ENCODE measurements around the gene RPS6KA2. TPM values are rescaled to one million over a fixed set of nuclear protein-coding genes. Genes with fewer than 3 reads are reported as not detected.

The RPS6KA2 gene
- total RNA-seq, 1 donor from 2014 or later = 12.3 TPM

- no peak for TF ChIP-seq CTCF (IDR thresholded peaks at IDR 0.05; ENCODE audit: unreplicated experiment)
- H3K27me3 Mint-ChIP-seq (ENCODE audit: low read depth) = peaks cover 19% of the 10 kb centered on the region
- no peak overlapping the region for H3K4me3 Mint-ChIP-seq
- no peaks in the 10 kb centered on the region for H3K9me3 Mint-ChIP-seq
- no peak overlapping the region for H3K27ac Mint-ChIP-seq
- H3K36me3 Mint-ChIP-seq = no peaks in the 10 kb centered on the region
- peaks cover 15% of the 10 kb centered on the region for H3K4me1 Mint-ChIP-seq
- DNase-seq (ENCODE audit: low spot score in 2 of 2, unreplicated experiment in 2 of 2) = no peak
Measured at GRCh38 chr6:166672146-166672545, 45.1 kb upstream of the RPS6KA2 start.

DNA sequence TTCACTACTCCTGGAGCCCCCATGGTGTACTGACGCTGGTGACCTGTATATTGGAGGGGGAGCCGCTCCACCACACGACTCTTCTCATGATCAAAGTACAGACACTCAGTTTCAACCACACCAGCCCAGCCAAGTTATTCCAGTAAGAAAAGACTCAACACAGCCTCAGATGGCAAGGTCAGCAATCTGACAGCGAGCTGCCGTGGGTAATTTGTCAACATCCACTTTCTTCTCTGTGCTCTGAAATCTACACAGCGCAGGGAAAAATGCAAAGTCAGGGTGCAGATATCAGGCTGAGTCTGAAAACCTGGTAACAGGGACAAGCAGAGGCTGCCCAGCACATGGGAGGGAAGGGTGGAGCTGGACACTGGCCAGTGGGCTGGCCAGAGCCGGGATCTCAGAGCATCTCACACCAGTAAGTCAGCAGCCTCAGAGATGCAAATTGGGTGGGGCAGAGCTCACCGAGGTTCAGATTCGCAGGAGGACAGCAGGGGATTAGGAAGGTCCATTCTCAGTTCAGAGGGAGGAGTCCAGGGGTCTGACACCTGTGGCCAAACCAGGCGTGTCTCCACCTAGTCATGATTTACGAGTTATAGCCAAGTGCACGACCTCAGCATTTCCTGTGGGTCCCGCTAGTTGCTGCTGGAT is 44.5 kb upstream of the RPS6KA2 start:
- Mint-ChIP-seq H3K4me1 (peaks cover 15% of the 10 kb centered on the region), H3K4me3 (no peak overlapping the region), H3K9me3 (no peaks in the 10 kb centered on the region), H3K36me3 (no peaks in the 10 kb centered on the region), H3K27ac (no peak overlapping the region), H3K27me3 (ENCODE audit: low read depth) (peaks cover 23% of the 10 kb centered on the region)
- TF ChIP-seq CTCF (IDR thresholded peaks at IDR 0.05; ENCODE audit: unreplicated experiment) = no peak
- no peak for DNase-seq (ENCODE audit: low spot score in 2 of 2, unreplicated experiment in 2 of 2)

DNA sequence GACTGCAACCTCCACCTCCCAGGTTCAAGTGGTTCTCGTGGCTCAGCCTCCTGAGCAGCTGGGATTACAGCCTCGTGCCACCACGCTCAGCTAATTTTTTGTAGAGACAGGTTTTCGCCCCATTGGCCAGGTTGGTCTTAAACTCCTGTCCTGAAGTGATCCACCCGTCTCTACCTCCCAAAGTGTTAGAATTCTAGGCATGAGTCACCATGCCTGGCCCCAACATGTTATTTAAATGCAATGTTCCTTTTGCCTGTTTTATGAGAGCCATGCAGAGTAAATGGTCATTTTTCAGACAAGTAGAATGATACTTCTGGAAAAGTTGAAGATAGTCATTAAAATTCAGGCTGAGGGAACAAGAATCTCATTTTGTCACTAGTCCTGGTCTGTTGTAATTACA is 43.8 kb upstream of the RPS6KA2 start:
- H3K36me3 Mint-ChIP-seq = no peaks in the 10 kb centered on the region
- TF ChIP-seq CTCF (IDR thresholded peaks at IDR 0.05; ENCODE audit: unreplicated experiment) = no peak
- no peak for DNase-seq (ENCODE audit: low spot score in 2 of 2, unreplicated experiment in 2 of 2)
- H3K4me1 Mint-ChIP-seq = peaks cover 15% of the 10 kb centered on the region
- H3K27me3 Mint-ChIP-seq (ENCODE audit: low read depth) = peaks cover 24% of the 10 kb centered on the region
- no peak overlapping the region for H3K27ac Mint-ChIP-seq
- no peaks in the 10 kb centered on the region for H3K9me3 Mint-ChIP-seq
- H3K4me3 Mint-ChIP-seq = no peak overlapping the region

DNA sequence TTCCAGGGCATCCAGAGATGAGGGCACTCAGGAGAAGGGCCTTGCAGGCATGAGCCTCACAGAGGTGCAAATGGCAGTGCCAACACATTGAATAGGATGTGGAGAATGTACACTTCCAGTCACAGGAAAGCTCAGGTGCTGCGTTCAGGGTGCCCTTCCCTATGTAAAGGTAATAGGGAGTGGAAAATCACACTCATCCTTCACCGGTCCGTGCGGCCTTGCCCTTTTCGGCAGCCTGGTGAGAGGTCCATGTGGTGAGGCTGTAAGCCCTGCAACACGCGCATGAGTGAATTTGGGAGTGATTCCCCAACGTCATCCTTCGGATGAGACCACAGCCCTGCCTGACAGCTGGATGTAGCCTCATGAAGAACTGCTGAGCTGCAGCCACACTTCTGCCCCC is 43.0 kb upstream of the RPS6KA2 start:
- H3K4me3 Mint-ChIP-seq = no peak overlapping the region

DNA sequence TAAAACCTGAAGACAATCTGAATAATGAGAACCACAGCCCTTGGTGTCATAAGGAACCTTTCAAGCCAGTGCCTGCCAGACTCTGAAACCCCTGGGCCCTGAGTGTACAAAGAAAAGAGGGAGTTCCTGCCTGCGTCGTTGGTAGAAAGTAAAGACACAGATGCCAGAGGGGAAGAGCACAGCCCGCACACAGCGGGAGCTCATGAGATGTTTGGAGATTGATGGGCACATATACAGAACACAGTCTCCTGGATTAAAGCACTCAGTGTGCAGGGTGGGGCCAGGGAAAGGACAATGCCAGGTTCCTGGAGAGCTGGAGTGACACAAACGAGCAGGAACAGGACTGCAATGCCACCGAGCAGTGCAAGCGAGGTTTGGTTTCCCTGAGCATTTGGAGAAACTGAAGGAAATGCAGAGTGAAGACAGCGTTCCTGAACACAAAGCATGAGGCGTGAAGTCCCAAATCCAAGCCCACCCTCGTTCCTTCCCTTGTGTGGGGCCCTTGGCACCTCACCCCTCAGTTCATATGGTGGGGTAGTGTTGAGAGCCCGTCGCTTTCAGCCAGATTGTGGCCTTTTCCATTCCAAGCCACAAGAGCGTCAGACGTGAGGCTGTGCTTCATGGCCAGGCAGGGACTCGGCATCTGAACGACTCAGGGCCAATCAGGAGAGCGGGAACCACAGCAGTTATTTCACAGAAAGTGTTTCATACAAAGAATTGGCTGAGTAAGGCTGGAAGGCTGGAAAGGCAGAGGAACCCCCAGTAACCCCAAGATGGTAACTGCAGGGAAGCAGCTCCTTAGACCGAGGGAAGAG is 41.0 kb upstream of the RPS6KA2 start:
- Mint-ChIP-seq H3K4me3 (no peak overlapping the region), H3K36me3 (no peaks in the 10 kb centered on the region), H3K9me3 (no peaks in the 10 kb centered on the region), H3K27ac (no peak overlapping the region), H3K4me1 (peaks cover 15% of the 10 kb centered on the region), H3K27me3 (ENCODE audit: low read depth) (peaks cover 41% of the 10 kb centered on the region)
- DNase-seq (ENCODE audit: low spot score in 2 of 2, unreplicated experiment in 2 of 2) = no peak
- TF ChIP-seq CTCF (IDR thresholded peaks at IDR 0.05; ENCODE audit: unreplicated experiment) = no peak

More for the DNA sequence above, 43.0 kb upstream of the RPS6KA2 start:
- peaks cover 28% of the 10 kb centered on the region for H3K27me3 Mint-ChIP-seq (ENCODE audit: low read depth)
- TF ChIP-seq CTCF (IDR thresholded peaks at IDR 0.05; ENCODE audit: unreplicated experiment) = no peak
- H3K36me3 Mint-ChIP-seq = no peaks in the 10 kb centered on the region
- no peak overlapping the region for H3K27ac Mint-ChIP-seq
- no peaks in the 10 kb centered on the region for H3K9me3 Mint-ChIP-seq
- no peak for DNase-seq (ENCODE audit: low spot score in 2 of 2, unreplicated experiment in 2 of 2)
- peaks cover 15% of the 10 kb centered on the region for H3K4me1 Mint-ChIP-seq

Measured in mesothelial cell of epicardium (in vitro differentiated cells).